HL-60/S4 (cell line): ENCODE results near the gene GVQW3.
"Not testable (repeated sequence)": the region's sequence is repeated elsewhere in the genome, so short reads cannot be mapped to it uniquely, and the experiment has no call there.

Experiments used
- in situ Hi-C: fragments of 300-500 bp; cut with MboI; formaldehyde crosslinking; loops from 2 replicates; pipeline ENCODE4 v1.14.3; 2022; ENCODE audit warnings: low sequenced_read_pairs

GVQW3 gene

GRCh38 chr11:76385903-76386302 is 4.8 kb downstream of the GVQW3 start:
- in situ Hi-C loops = no loop called here

GRCh38 chr11:76388408-76388807 is 7.3 kb downstream of the GVQW3 start:
- in situ Hi-C loops = no loop called here

- in situ Hi-C loops = no loop called here
These were observed 9.9 kb downstream of the GVQW3 start for GRCh38 chr11:76391021-76391420.

GRCh38 chr11:76391811-76392475 is 10.8 kb downstream of the GVQW3 start:
- in situ Hi-C loops = no loop called here

- in situ Hi-C loops = no loop called here
These were observed 11.7 kb downstream of the GVQW3 start for GRCh38 chr11:76392870-76393269.

- in situ Hi-C loops = no loop called here
These were observed 13.3 kb downstream of the GVQW3 start for GRCh38 chr11:76394411-76394810.

- in situ Hi-C loops = no loop called here
These were observed 14.2 kb downstream of the GVQW3 start for GRCh38 chr11:76395296-76395695.

- in situ Hi-C loops = no loop called here
These were observed 16.3 kb downstream of the GVQW3 start for GRCh38 chr11:76397383-76397782.

GRCh38 chr11:76400967-76401366 is 19.8 kb downstream of the GVQW3 start:
- in situ Hi-C loops = no loop called here

- in situ Hi-C loops = not testable (repeated sequence)
These were observed 20.4 kb downstream of the GVQW3 start for GRCh38 chr11:76401484-76401883.

GRCh38 chr11:76406359-76406758 is 25.2 kb downstream of the GVQW3 start:
- in situ Hi-C loops = no loop called here

GRCh38 chr11:76408171-76408965 is 27.2 kb downstream of the GVQW3 start:
- in situ Hi-C loops = no loop called here

- in situ Hi-C loops = no loop called here
These were observed 29.8 kb downstream of the GVQW3 start for GRCh38 chr11:76410851-76411357.

GRCh38 chr11:76415073-76415472 is 34.0 kb downstream of the GVQW3 start:
- in situ Hi-C loops = no loop called here

- in situ Hi-C loops = no loop called here
These were observed 38.8 kb downstream of the GVQW3 start for GRCh38 chr11:76419896-76420295.

GRCh38 chr11:76424379-76424778 is 43.3 kb downstream of the GVQW3 start:
- in situ Hi-C loops = no loop called here

GRCh38 chr11:76424891-76425290 is 43.8 kb downstream of the GVQW3 start:
- in situ Hi-C loops = no loop called here

GRCh38 chr11:76426660-76427059 is 45.5 kb downstream of the GVQW3 start:
- in situ Hi-C loops = no loop called here

- in situ Hi-C loops = no loop called here
These were observed 54.9 kb downstream of the GVQW3 start for GRCh38 chr11:76436020-76436419.

GRCh38 chr11:76443268-76443980 is 62.3 kb downstream of the GVQW3 start:
- in situ Hi-C loops = no loop called here

- in situ Hi-C loops = no loop called here
These were observed 62.9 kb downstream of the GVQW3 start for GRCh38 chr11:76444065-76444383.
